ENCODE data around the gene INAVA. TPM values are rescaled to one million over a fixed set of nuclear protein-coding genes. Genes with fewer than 3 reads are reported as not detected.

The INAVA gene
- total and polyA plus RNA-seq, 9 of the 15 experiments (the other 6 are each of a cell fraction or from before 2014, with no cell fraction given), result 0.09 TPM; not detected in 8

- no peak for ATAC-seq
- Histone ChIP-seq H3K9ac (ENCODE audit: insufficient read depth in 1 of 2, low read depth in 2 of 2, low read length in 2 of 2) (no peak overlapping the region), H3K4me2 (ENCODE audit: insufficient read depth, low read length) (no peak overlapping the region), H3K79me2 (ENCODE audit: control insufficient read depth, insufficient read depth, low read length) (no peaks in the 10 kb centered on the region), H2AFZ (ENCODE audit: low read depth, low read length) (no peak overlapping the region), H3K4me3 (no peak overlapping the region), H3K27me3 (ENCODE audit: control insufficient read depth in 2 of 2, insufficient read depth in 2 of 2, low read length in 2 of 2) (peaks cover 53 to 64% of the 10 kb centered on the region in 2 experiments), H3K4me1 (replicated peaks in 1 of 2; ENCODE audit: control insufficient read depth in 2 of 2, insufficient read depth in 2 of 2, low read length in 2 of 2) (peaks cover 0 to 12% of the 10 kb centered on the region in 2 experiments; a peak in 1 of 5 replicates), H3K36me3 (ENCODE audit: control insufficient read depth, insufficient read depth, low read length) (no peaks in the 10 kb centered on the region), H3K27ac (ENCODE audit: extremely low read depth, low read depth, low read length) (no peak overlapping the region), H3K9me1 (ENCODE audit: control insufficient read depth, insufficient read depth, low read length) (no peaks in the 10 kb centered on the region), H4K20me1 (replicated peaks; ENCODE audit: control insufficient read depth, insufficient read depth, low read length) (no peaks in the 10 kb centered on the region), H3K9me3 (replicated peaks; ENCODE audit: control insufficient read depth, insufficient read depth, low read depth, low read length) (no peaks in the 10 kb centered on the region)
- no peak for FAIRE-seq
- DNase-seq (ENCODE audit: extremely low read depth in 1 of 4, low spot score in 3 of 4), result no peak
- intact Hi-C loops (cut with micrococcal nuclease), result no loop called here
- no TSS peak for BruUV-seq (replicated peaks)
- TF ChIP-seq BCLAF1 (IDR thresholded peaks at IDR 0.05; ENCODE audit: borderline replicate concordance in 1 of 2, control insufficient read depth in 1 of 2, low read depth in 2 of 2, low read length in 1 of 2) (no peak), FOXK2 (conservative IDR thresholded peaks at IDR 0.05 in 1 of 2, IDR thresholded peaks at IDR 0.05 in 1 of 2; ENCODE audit: low read depth in 2 of 2) (no peak), USF2 (CRISPR knock-in tag; IDR thresholded peaks at IDR 0.05) (no peak), CREBBP (IDR thresholded peaks at IDR 0.05; ENCODE audit: low read depth, low read length) (no peak), RBM14 (IDR thresholded peaks at IDR 0.05; ENCODE audit: borderline replicate concordance, insufficient read depth, low read depth, low read length) (no peak), ZNF124 (CRISPR knock-in tag; IDR thresholded peaks at IDR 0.05) (no peak)
- CTCF ChIA-PET (ENCODE audit: low intra/inter-chr PET ratio), result interaction anchor here (0.6 kb wide), 1 partner anchor 76 kb away, joined by 3 read pairs; no protein-coding TSS in a partner anchor
- POLR2A ChIA-PET, result interaction anchor here (0.5 to 2.1 kb wide), 4 partner anchors 8 to 58 kb away, joined by 3 to 8 read pairs (median 4); no protein-coding TSS in a partner anchor
- WGBS (ENCODE audit: insufficient coverage, low coverage, missing lambda C conversion rate), result 2% methylated on average over 6 of the region's 6 CpGs
- in situ Hi-C loops (cut with MboI), result no loop called here
Observed at GRCh38 chr1:200877839-200878551, 16.7 kb upstream of the INAVA start.
